Amniotic stem cell (primary cell): ENCODE data around the gene MYO1D.
"Not testable (repeated sequence)": the region's sequence is repeated elsewhere in the genome, so short reads cannot be mapped to it uniquely, and the experiment has no call there.

Source experiments
- DNase-seq: peaks from one replicate; lab custom pipeline; 2025; lab: John Stamatoyannopoulos, UW

The MYO1D gene

GRCh38 chr17:32773856-32774694 is 102.8 kb downstream of the MYO1D start:
- no peak for DNase-seq

GRCh38 chr17:32772453-32773025 is 104.4 kb downstream of the MYO1D start:
- no peak for DNase-seq

- no peak for DNase-seq
Observed at GRCh38 chr17:32771396-32771795, 105.5 kb downstream of the MYO1D start.

- no peak for DNase-seq
Observed at GRCh38 chr17:32769846-32770245, 107.1 kb downstream of the MYO1D start.

- DNase-seq: no peak
Observed at GRCh38 chr17:32763855-32764439, 113.0 kb downstream of the MYO1D start.

GRCh38 chr17:32759476-32759875 is 117.4 kb downstream of the MYO1D start:
- DNase-seq: no peak

GRCh38 chr17:32757963-32758362 is 119.0 kb downstream of the MYO1D start:
- DNase-seq: no peak

GRCh38 chr17:32756696-32757095 is 120.2 kb downstream of the MYO1D start:
- DNase-seq: no peak

- DNase-seq: no peak
Observed at GRCh38 chr17:32755045-32755805, 121.7 kb downstream of the MYO1D start.

- no peak for DNase-seq
Observed at GRCh38 chr17:32752934-32753333, 124.0 kb downstream of the MYO1D start.

GRCh38 chr17:32747856-32748255 is 129.1 kb downstream of the MYO1D start:
- DNase-seq: no peak

- no peak for DNase-seq
Observed at GRCh38 chr17:32746698-32747097, 130.2 kb downstream of the MYO1D start.

GRCh38 chr17:32746280-32746679 is 130.6 kb downstream of the MYO1D start:
- no peak for DNase-seq

GRCh38 chr17:32742681-32743538 is 134.0 kb downstream of the MYO1D start:
- no peak for DNase-seq

GRCh38 chr17:32741381-32741780 is 135.5 kb downstream of the MYO1D start:
- DNase-seq: no peak

GRCh38 chr17:32739722-32740121 is 137.2 kb downstream of the MYO1D start:
- DNase-seq: no peak

GRCh38 chr17:32739151-32739550 is 137.8 kb downstream of the MYO1D start:
- not testable (repeated sequence) for DNase-seq

GRCh38 chr17:32733401-32733800 is 143.5 kb downstream of the MYO1D start:
- DNase-seq: no peak

- DNase-seq: no peak
Observed at GRCh38 chr17:32732900-32733299, 144.0 kb downstream of the MYO1D start.

- DNase-seq: no peak
Observed at GRCh38 chr17:32732296-32732642, 144.7 kb downstream of the MYO1D start.

GRCh38 chr17:32731556-32732295 is 145.2 kb downstream of the MYO1D start:
- no peak for DNase-seq
